ENCODE results near the gene SLC31A1. TPM values are rescaled to one million over a fixed set of nuclear protein-coding genes. Genes with fewer than 3 reads are reported as not detected.
A peak's percentile ranks its signal among the peaks of the same experiment; 100 is the strongest.

SLC31A1 gene
- total RNA-seq, 4 donors from 2014 or later, result 8.3 to 10.8 (median 8.9) TPM

DNA sequence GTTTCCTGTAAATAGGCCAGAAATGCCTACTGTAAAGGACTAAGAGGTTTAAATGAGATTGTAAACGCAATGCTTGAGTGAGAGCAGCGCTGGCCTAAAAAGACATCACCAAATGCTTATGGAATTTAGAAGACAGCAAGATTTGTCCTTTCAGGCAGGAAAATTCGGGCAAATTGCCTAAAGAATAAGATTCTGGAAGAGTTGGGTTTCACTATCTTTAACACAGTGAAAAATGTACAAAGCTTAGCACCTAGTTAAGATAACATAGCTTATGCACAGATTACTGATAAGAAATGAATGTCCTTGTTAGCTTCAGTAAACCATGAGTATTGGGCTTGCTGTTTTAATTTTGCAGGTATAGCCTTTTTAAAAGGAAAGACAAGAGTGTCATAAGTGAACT, 4.9 kb upstream of the SLC31A1 start:
- 94% methylated on average over 3 of the region's 3 CpGs for WGBS
- Histone ChIP-seq H3K4me3 (no peak overlapping the region), H3K9me3 (no peaks in the 10 kb centered on the region), H3K27me3 (no peaks in the 10 kb centered on the region), H3K27ac (replicated peaks in 1 of 4) (no peak overlapping the region), H3K36me3 (peaks cover 0 to under 1% (median under 1%) of the 10 kb centered on the region in 4 donors), H3K4me1 (peaks cover 13 to 35% (median 29%) of the 10 kb centered on the region in 4 donors)
- no peak for TF ChIP-seq POLR2A (IDR thresholded peaks at IDR 0.05; ENCODE audit: low read depth)
- TF ChIP-seq, protein P1, sequence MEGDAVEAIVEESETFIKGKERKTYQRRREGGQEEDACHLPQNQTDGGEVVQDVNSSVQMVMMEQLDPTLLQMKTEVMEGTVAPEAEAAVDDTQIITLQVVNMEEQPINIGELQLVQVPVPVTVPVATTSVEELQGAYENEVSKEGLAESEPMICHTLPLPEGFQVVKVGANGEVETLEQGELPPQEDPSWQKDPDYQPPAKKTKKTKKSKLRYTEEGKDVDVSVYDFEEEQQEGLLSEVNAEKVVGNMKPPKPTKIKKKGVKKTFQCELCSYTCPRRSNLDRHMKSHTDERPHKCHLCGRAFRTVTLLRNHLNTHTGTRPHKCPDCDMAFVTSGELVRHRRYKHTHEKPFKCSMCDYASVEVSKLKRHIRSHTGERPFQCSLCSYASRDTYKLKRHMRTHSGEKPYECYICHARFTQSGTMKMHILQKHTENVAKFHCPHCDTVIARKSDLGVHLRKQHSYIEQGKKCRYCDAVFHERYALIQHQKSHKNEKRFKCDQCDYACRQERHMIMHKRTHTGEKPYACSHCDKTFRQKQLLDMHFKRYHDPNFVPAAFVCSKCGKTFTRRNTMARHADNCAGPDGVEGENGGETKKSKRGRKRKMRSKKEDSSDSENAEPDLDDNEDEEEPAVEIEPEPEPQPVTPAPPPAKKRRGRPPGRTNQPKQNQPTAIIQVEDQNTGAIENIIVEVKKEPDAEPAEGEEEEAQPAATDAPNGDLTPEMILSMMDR (IDR thresholded peaks at IDR 0.05), result no peak
- TF ChIP-seq EP300 (IDR thresholded peaks at IDR 0.05), result no peak
- TF ChIP-seq POLR2AphosphoS5 (IDR thresholded peaks at IDR 0.05), result no peak
- intact Hi-C loops (cut with DNase I), result no loop called here
- DNase-seq (ENCODE audit: extremely low spot score), result no peak

DNA sequence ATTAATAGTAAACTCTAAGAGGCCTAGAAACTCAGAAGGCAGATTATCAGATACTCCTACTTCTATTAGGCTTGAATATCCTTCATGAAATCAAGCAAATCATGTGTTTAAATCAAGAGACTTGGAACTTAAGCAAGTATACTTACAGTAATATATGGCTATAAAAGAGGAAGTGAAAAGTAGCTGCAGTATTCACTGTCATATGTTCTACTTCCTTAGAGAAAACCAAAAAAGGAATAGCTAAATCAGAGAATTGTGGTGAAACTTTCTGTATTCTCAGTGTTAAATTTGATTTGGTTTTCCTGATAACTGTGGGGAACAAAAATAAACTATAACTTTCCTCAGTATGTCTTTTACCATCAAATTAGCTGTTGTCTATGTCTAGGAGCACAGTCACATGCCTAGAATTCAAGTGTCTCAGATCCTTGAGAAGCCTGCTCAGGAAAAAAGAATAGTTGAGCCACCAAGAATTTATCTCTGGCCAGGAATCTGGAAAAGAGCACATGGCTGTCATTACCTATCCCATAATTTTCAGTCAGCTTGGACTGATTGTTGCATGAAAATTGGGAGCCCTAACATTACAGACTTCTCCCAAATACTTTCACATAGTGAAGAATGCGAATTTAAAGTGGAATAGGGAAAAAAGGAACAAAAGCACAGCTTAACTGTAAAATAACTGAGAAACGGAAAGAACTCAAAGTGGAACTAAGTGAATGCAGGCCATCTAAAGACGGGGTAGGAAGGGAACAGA, 2.0 kb upstream of the SLC31A1 start:
- peaks cover 29 to 60% (median 50%) of the 10 kb centered on the region in 4 donors for H3K4me1 ChIP-seq
- no peaks in the 10 kb centered on the region for H3K9me3 ChIP-seq
- intact Hi-C loops (cut with DNase I), result no loop called here
- H3K4me3 ChIP-seq, result peak overlapping the region in 3 of 4 donors; percentile 7 to 89 (median 65)
- H3K27me3 ChIP-seq, result no peaks in the 10 kb centered on the region
- peak overlapping the region in 1 of 4 donors; percentile 50 for H3K27ac ChIP-seq (replicated peaks in 1 of 4)
- WGBS, result 57% methylated on average over 3 of the region's 3 CpGs
- TF ChIP-seq POLR2A (IDR thresholded peaks at IDR 0.05; ENCODE audit: low read depth), result no peak
- TF ChIP-seq POLR2AphosphoS5 (IDR thresholded peaks at IDR 0.05), result no peak
- no peak for TF ChIP-seq EP300 (IDR thresholded peaks at IDR 0.05)
- TF ChIP-seq, protein P1 (IDR thresholded peaks at IDR 0.05), result no peak
- no peaks in the 10 kb centered on the region for H3K36me3 ChIP-seq
- DNase-seq (ENCODE audit: extremely low spot score), result no peak

DNA sequence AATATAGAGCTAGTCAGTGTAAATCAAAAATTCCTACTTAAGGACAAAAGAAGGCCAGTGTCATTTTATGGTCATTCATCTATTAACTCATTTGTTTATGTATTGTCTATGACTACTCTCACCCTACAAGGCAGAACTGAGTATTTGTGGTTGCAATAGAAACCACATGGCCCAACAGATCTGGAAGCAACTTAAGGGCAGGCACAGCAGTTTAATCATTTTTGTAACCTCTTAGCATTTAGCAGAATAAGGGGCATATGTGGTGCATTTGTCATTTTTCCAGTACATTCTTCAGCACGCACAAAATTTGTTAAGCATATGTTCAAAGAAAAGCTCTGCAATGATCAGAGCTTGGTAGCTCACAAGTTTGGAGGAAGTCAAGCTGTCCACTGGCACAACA, 1.4 kb upstream of the SLC31A1 start:
- H3K9me3 ChIP-seq, result no peaks in the 10 kb centered on the region
- no peaks in the 10 kb centered on the region for H3K36me3 ChIP-seq
- no peak for DNase-seq (ENCODE audit: extremely low spot score)
- no peaks in the 10 kb centered on the region for H3K27me3 ChIP-seq
- 38% methylated on average over 1 of the region's 1 CpG for WGBS
- H3K4me3 ChIP-seq, result peak overlapping the region; percentile 65 to 89 (median 86)
- H3K4me1 ChIP-seq, result peaks cover 29 to 58% (median 47%) of the 10 kb centered on the region in 4 donors
- TF ChIP-seq POLR2A (IDR thresholded peaks at IDR 0.05; ENCODE audit: low read depth) (no peak), EP300 (IDR thresholded peaks at IDR 0.05) (no peak), POLR2AphosphoS5 (IDR thresholded peaks at IDR 0.05) (no peak)
- TF ChIP-seq, protein P1 (IDR thresholded peaks at IDR 0.05), result no peak
- intact Hi-C loops (cut with DNase I), result loop anchor here (5.0 kb wide), 2 partner anchors 52 to 68 kb away; partner anchors contain the start of gene SLC31A2
- peak overlapping the region in 3 of 4 donors; percentile 88 to 92 (median 90) for H3K27ac ChIP-seq (replicated peaks in 1 of 4)

DNA sequence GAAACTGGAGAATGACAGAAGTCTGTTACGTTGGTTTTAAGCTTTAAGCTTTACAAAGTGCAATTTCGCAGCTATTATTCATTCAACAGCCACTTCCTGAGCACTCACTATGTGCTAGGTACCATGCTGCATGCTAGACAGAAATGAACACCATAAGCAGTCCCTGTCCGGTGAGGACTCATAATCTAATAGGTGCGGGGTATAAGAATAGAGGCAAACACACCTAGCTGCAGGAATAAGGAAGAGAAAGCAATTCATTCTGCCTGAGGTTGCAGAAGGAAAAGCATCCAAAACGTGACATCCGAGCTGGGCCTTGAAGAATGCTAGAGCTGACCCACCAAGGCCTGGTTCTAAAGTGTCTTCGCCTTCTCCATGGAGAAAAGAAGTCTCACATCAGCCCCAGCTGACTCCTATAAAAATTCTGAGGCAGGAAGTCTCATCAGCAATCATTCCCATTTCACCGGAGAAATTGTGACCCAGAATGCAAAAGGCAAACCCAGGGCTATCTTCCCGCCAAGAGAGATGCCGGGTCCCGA, 809 bp upstream of the SLC31A1 start:
- intact Hi-C loops (cut with DNase I), result loop anchor here (5.0 kb wide), 2 partner anchors 52 to 68 kb away; partner anchors contain the start of gene SLC31A2
- Histone ChIP-seq H3K27ac (replicated peaks in 1 of 4) (peak overlapping the region; percentile 88 to 93 (median 91)), H3K4me1 (peaks cover 29 to 55% (median 45%) of the 10 kb centered on the region in 4 donors), H3K4me3 (peak overlapping the region; percentile 65 to 89 (median 86)), H3K27me3 (no peaks in the 10 kb centered on the region), H3K36me3 (no peaks in the 10 kb centered on the region), H3K9me3 (no peaks in the 10 kb centered on the region)
- 14% methylated on average over 7 of the region's 11 CpGs for WGBS
- TF ChIP-seq EP300 (IDR thresholded peaks at IDR 0.05), result no peak
- TF ChIP-seq, protein P1 (IDR thresholded peaks at IDR 0.05), result no peak
- no peak for DNase-seq (ENCODE audit: extremely low spot score)

Data from esophagus muscularis mucosa (tissue), 4 donors.